Measurements from ENCODE around the gene DHRS3.
A peak's percentile ranks its signal among the peaks of the same experiment; 100 is the strongest.
"Not testable (repeated sequence)": the region's sequence is repeated elsewhere in the genome, so short reads cannot be mapped to it uniquely, and the experiment has no call there.

The DHRS3 gene

GRCh38 chr1:12552111-12552888 lies 65.7 kb downstream of the DHRS3 start:
- DNase-seq, result no peak

DNA sequence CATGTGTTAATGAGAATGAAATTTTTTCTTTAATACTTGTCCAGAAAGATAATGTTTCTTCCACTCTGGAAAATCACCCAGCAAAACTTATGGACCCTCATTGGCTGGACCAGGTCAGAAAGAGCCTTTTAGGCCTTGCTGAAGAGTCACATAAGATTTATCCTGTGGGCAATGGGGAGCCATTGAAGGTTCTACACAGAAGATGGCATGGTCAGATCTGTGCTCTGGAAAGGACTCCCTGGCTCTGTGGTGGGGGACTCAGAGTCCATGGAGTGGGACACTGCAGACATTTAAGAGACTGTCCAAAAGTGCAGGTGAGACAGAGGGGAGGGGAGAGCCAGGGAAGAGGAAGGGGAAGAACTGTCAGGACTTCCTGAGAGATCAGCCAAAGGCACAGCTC lies 66.4 kb downstream of the DHRS3 start:
- no peak for DNase-seq

- DNase-seq, result peak; percentile 78
These were observed 68.3 kb downstream of the DHRS3 start for GRCh38 chr1:12549460-12550349.

GRCh38 chr1:12548973-12549459 lies 69.0 kb downstream of the DHRS3 start:
- DNase-seq, result peak; percentile 69

DNA sequence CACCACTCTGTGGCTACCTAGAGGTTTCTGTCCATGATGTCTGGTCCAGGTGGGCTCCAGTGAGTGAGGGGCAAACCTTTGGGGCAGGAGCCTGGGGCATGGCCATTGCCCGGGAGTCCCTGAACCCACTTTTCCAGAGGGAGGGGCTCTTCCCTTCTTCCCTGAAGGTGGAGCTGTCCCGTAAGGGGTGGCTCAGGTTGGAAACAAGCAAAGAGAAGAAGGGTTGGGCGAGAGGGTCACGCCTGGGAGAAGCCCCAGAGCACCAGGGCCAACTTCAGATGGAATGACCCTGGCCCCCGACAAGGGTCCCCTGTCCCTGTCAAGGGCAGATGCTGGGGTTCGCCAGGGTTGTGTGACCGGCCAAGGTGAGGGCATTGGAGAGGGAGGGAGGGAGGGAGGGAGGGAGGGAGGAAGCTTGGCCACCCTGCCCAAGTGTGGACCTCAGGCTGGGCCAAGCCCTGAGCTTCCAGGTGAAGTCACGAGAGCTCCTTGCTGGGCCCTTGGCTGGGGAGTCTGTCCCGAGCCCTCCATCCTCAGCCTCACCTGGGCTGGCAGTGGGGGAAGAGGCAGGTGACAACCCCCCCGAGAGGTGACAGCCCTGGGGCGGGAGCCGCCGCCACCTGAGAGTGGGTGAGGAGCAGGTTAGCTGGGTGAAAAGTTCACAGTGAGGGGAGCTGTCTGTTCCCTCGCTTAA lies 69.6 kb downstream of the DHRS3 start:
- no peak for DNase-seq

- DNase-seq, result no peak
These were observed 70.3 kb downstream of the DHRS3 start for GRCh38 chr1:12547586-12548225.

GRCh38 chr1:12546771-12547585 lies 71.0 kb downstream of the DHRS3 start:
- no peak for DNase-seq

GRCh38 chr1:12544992-12545391 lies 73.0 kb downstream of the DHRS3 start:
- no peak for DNase-seq

DNA sequence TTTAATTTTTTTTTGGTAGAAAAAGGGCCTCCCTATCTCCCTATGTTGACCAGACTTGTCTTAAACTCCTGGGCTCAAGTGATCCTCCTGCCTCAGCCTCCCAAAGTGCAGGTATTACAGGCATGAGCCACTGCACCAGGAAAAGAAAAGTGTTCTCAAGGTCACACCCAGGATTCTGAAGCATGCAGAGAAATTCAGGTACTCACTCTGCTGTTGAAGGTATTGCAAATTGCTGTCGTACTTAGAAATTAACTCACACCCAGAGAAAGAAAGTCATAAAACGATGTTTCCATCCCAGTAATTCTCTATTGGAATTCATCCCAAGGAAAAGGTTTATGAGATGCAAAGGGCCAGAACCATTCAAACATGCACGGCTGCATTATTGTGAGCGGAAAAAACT lies 73.7 kb downstream of the DHRS3 start:
- DNase-seq, result no peak

DNA sequence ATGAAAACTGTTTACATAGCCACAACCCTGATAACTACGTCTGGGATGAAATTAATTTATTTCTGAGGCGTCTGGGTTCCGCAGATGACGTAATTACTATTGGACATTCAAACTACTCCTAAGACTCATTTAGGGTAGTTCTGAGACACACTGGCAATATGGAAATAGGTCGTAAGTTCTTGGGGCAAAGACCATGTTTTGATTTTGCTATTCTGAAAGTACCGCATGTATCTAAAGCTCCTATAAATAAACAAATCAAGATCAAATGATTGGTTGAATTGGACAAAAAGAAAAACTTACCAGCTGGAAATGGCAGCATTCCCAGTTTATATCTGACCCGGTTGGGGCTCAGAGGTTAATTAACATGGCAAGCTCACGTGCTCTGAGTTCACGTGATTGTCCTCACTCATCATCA lies 74.3 kb downstream of the DHRS3 start:
- no peak for DNase-seq

DNA sequence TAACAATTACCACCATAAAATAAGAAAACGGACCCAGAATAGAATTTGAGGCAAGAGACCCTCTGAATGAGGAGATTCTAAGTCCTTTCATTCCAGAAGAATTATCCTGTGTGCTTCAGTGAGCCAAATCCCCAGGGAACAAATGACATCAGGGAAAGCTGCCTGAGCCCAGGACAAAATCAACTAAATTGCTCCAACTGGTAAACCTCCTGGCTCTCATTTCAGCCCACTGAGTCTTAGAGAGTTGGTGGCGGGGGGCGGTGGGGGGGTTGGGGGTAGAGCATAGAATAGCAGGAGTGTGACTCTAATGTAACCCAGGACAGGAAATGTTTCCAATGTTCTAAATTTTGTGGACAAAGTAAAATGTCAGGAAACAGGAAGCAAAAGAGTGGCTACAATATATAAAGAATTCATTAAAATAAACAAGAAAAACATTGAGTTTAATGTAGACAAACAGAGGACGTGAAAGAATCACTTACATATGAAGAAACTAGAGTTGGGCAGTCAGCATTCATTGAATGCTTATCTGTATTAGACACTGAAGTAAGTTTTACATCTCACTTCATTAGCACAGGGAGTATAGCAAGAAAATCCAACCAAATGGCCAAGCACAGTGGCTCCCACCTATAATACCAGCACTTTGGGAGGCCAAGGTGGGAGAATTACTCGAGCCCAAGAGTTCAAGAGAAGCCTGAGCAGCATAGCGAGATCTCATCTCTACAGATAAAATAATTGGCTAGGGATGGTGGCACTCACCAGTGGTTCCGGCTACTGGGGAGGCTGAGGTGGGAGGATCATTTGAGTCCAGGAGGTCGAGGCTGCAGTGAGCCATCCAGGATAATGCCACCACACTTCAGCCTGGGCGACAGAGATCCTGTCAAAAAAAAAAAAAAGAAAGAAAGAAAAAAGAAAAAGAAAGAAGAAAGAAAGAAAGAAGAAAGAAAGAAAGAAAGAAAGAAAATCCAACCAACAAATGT lies 75.1 kb downstream of the DHRS3 start:
- no peak for DNase-seq

DNA sequence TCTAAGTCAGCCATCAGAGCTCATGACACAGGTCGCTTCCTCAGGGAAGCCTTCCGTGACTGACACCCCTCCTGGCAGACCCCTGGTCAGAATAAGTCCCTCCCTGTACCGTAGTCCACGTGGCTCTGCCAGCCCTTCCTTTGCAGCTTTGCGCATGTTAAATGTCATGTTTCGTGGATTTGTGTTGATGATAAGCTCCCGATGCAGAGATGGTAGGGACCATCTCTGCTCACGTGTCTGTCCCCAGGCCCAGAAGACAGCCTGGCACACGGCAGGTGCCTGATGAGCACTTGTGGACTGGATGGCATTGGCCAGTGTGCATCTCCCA lies 75.9 kb downstream of the DHRS3 start:
- DNase-seq, result no peak

DNA sequence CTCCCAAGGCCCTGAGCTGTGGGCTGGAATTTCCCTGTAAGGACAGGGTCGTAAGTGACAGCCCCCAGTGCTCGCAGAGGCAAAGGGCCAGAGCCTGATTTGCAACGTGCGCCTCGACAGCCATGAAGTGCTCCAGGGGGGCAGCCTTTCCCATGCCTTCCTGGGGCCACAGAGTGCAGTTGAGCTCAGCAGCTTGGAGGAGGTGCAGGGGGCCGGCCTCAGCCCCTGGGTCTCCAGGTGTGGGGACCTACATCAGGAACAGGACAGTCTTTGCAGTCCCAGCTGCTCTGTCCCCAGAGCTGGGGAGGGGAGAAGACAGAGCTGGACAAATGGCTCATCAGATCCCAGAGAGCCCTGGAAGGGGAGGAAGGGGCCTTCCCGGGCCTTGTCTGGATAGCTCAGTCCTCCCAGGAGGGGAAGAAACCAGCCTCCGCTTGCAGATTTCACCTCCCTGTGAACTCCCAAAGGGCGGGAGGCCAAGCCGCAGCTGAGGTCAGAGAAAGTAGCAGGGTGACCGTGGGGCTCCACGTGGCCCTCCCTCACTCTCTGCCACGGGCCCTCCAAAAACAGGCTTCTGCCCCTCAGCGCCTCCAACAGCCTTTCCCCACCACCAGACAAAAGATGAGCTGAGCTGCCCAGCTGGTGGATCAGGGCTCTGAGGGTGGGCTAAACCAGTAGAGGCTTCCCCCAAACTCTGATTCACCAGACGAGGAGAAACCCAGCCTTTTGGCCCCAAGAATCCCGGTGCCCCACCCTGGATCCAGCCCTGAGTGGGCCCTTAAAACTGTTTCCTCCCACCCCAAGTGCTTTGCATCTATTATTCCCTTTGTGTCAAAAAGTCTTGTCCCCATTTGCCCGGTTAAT lies 76.5 kb downstream of the DHRS3 start:
- no peak for DNase-seq

DNA sequence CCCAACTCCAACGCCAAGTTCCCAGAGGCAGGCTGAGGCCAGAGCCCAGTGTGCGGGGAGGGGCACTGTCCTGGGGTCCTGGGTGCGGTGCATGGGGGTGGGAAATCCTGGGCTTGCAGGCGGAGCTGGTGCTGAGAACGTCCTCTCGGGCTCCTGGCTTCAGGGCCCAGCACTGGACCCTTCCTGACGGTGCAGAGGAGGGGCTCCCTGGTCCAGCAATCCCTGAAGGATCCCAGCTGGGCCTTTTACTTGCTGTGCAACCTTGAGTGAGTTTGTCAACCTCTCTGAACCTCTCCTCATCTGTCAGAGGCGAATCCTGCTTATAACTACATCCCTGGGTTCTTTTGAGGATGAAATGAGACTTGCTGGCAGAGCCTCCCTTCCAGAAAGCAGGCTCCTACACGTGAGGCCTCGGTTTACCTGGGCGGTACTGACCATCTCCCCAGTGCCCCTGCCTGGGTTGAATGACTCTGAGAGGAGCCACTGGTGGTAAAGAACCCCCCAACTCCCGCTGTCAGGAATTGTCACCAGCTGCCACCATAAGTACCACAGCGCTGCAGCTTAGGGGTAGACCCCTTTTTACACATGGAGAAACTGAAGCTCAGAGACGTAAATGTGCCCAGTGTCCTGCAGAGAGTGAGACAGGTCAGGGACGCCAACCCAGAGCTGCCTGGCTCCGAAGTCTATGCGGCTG lies 77.3 kb downstream of the DHRS3 start:
- no peak for DNase-seq

DNA sequence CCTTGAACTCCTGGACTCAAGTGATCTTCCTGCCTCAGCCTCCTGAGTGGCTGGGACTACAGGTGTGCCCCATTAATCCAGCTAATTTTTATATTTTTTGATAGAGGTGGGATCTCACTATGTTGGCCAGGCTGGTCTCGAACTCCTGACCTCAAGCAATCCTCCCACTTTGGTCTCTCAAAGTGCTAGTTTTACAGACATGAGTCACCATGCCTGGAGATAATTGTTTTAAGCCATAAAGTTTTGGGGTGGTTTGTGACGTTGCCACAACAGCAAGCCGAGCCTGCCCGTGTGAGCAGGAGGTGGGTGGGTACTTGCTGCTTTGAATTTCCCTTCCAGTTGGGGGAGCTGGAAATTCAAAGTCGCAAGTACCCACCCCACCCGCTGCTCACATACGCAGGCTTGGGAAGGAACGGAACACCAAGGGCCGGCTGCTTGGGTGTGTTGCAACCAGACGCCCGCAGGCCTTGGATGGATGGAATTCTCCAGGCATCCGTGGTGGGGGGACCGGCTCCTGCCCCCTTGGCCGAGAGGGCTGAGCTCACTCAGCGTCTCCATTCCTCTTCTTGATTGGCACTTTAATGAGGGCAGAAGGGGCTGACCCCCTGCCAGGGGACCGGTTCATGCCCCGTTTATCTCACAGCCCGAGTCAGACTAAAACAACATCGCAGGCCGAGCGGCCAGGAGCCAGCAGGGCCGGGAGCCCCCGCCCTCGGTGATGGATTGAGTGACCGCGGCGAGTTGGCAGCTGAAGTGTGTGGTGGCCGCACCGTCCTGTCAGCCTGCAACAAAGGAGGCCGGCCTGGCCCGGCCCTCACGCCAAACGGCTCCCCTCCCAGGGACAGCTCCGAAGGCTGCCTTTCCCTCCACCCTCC lies 78.1 kb downstream of the DHRS3 start:
- peak; percentile 86 for DNase-seq

- DNase-seq, result no peak
These were observed 78.7 kb downstream of the DHRS3 start for GRCh38 chr1:12539320-12539704.

DNA sequence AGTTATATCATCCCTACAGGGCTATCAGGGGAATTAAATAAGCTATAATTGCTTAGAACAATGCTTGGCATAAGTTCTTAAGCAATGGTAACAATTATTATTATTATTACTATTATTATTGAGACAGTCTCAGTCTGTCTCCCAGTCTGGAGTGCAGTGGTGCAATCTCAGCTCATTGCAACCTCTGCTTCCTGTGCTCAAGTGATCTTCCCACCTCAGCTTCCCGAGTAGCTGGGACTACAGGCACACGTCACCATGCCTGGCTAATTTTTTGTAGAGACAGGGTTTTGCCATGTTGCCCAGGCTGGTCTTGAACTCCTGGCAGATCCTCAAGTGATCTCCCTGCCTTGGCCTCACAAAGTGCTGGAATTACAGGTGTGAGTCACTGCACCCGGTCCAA lies 79.5 kb downstream of the DHRS3 start:
- not testable (repeated sequence) for DNase-seq

GRCh38 chr1:12537906-12538461 lies 80.0 kb downstream of the DHRS3 start:
- DNase-seq, result no peak
